Right atrium auricular region (tissue), 2 donors: ENCODE measurements around the gene KLK6. TPM values are rescaled to one million over a fixed set of nuclear protein-coding genes. Genes with fewer than 3 reads are reported as not detected.
"Not testable (repeated sequence)": the region's sequence is repeated elsewhere in the genome, so short reads cannot be mapped to it uniquely, and the experiment has no call there.

Experiments
- DNase-seq: peaks from one replicate; pipeline ENCODE4 v3.0.0-alpha.2; 2019; ENCODE audit warnings: low spot score
- H3K27ac ChIP-seq, 2 donors: fragments of 200-600 bp; sonication (generic); 1 replicate in 1 of 2; 2 replicates in 1 of 2; pipeline ENCODE4 v1.5.1; 2016 to 2019
- H3K27me3 ChIP-seq, 2 donors: fragments of 200-600 bp; sonication (generic); one replicate each; pipeline versions ENCODE4 v1.5.1 to v1.6.0; 2017 to 2019
- H3K36me3 ChIP-seq: fragments of 200-600 bp; sonication (generic); one replicate; pipeline ENCODE4 v1.5.1; 2016
- H3K4me1 ChIP-seq, 2 donors: fragments of 200-600 bp; sonication (generic); one replicate each; pipeline versions ENCODE4 v1.5.1 to v1.6.0; 2017 to 2019
- H3K4me3 ChIP-seq, 2 donors: fragments of 200-600 bp; sonication (generic); 1 replicate in 1 of 2; 2 replicates in 1 of 2; pipeline ENCODE4 v1.5.1; 2017 to 2019; ENCODE audit warnings: mild to moderate bottlenecking in 1 of 2, moderate library complexity in 1 of 2
- H3K9me3 ChIP-seq, 2 donors: fragments of 200-600 bp; sonication (generic); one replicate each; pipeline ENCODE4 v1.5.1; 2019
- total RNA-seq, 2 donors: library from RNA; depleted of rRNA; stranded (reverse); fragments of >200 nt; gene quantifications; one replicate each; pipeline ENCODE4 v1.1.0, GENCODE V29; 2016
- TF ChIP-seq, protein P1 (sequence below), 2 donors: fragments of 200-600 bp; sonication (generic); IDR thresholded peaks; one replicate each; pipeline ENCODE4 v1.5.1; 2019; ENCODE audit warnings: antibody characterized with exemption in 2 of 2

Gene KLK6
- total RNA-seq, 2 donors from 2014 or later, result not detected

DNA sequence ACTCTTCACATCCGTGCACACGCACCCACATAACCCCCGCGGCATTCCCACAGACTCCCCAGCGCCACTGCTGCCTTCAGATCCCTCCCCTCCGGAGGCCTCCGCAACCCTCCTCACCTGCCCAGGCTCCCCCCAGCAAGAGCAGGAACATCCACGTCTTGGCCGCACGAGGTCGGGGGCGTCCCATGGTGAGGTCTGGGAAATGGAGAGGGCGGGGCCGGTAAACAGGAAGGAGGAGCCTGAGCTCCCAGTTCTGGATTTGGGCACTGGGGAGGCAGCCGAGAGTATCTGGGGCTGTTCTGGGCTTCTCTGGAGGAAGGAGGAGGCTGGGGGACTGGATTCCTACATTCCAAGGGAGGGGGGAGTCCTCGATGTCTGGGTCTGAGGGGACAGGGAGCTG lies 31.6 kb upstream of the KLK6 start:
- H3K27ac ChIP-seq, result no peak overlapping the region
- H3K27me3 ChIP-seq, result peaks cover 0 to 11% of the 10 kb centered on the region in 2 donors
- DNase-seq, result no peak
- H3K36me3 ChIP-seq, result no peaks in the 10 kb centered on the region
- TF ChIP-seq, protein P1, sequence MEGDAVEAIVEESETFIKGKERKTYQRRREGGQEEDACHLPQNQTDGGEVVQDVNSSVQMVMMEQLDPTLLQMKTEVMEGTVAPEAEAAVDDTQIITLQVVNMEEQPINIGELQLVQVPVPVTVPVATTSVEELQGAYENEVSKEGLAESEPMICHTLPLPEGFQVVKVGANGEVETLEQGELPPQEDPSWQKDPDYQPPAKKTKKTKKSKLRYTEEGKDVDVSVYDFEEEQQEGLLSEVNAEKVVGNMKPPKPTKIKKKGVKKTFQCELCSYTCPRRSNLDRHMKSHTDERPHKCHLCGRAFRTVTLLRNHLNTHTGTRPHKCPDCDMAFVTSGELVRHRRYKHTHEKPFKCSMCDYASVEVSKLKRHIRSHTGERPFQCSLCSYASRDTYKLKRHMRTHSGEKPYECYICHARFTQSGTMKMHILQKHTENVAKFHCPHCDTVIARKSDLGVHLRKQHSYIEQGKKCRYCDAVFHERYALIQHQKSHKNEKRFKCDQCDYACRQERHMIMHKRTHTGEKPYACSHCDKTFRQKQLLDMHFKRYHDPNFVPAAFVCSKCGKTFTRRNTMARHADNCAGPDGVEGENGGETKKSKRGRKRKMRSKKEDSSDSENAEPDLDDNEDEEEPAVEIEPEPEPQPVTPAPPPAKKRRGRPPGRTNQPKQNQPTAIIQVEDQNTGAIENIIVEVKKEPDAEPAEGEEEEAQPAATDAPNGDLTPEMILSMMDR (IDR thresholded peaks at IDR 0.05), result no peak
- no peak overlapping the region for H3K4me3 ChIP-seq
- no peaks in the 10 kb centered on the region for H3K9me3 ChIP-seq
- no peaks in the 10 kb centered on the region for H3K4me1 ChIP-seq

DNA sequence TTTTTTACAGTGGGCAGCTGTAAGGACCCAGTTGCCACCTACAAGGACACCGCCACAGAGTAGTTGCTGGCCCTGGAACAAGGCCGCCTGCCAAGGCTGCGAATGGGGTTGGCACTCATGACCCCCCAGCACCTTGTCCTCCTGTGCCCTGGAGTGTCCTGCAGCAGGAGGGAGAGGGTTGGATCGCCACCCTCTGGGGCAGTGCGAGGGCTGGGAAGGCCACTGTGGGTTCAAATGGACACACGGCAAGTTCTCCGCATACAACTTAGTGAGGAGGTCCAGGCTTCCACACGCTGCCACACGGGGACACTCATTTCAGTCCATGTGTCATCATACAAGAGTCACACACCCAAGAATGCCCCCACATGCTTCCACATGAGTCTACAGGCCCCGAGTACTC lies 31.0 kb upstream of the KLK6 start:
- H3K36me3 ChIP-seq, result no peaks in the 10 kb centered on the region
- H3K27me3 ChIP-seq, result peaks cover 0 to 11% of the 10 kb centered on the region in 2 donors
- no peak for DNase-seq
- H3K4me1 ChIP-seq, result no peaks in the 10 kb centered on the region
- TF ChIP-seq, protein P1 (IDR thresholded peaks at IDR 0.05), result no peak
- no peak overlapping the region for H3K4me3 ChIP-seq
- no peak overlapping the region for H3K27ac ChIP-seq
- H3K9me3 ChIP-seq, result no peaks in the 10 kb centered on the region

DNA sequence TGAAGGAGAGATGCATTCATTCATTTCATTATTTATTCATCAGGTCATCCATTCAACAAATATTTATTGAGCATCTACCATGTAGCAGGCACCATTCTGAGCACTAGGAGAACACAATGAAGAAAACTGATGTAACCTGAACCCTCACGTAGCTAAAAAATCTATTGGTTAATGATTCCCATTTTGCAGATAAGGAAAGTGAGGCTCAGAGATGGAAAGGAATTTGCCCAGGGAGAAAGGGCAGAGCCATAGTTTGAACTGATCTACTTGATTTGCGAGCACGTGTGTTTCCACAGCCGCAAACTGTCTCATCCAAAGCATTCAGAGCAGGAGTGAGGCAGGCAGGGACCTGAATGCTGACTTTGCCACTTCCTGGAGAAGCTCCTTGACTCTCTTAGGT lies 29.3 kb upstream of the KLK6 start:
- Histone ChIP-seq H3K4me3 (no peak overlapping the region), H3K4me1 (no peaks in the 10 kb centered on the region), H3K36me3 (no peaks in the 10 kb centered on the region), H3K27ac (no peak overlapping the region), H3K27me3 (peaks cover 0 to 11% of the 10 kb centered on the region in 2 donors), H3K9me3 (no peaks in the 10 kb centered on the region)
- DNase-seq, result no peak
- TF ChIP-seq, protein P1 (IDR thresholded peaks at IDR 0.05), result no peak

DNA sequence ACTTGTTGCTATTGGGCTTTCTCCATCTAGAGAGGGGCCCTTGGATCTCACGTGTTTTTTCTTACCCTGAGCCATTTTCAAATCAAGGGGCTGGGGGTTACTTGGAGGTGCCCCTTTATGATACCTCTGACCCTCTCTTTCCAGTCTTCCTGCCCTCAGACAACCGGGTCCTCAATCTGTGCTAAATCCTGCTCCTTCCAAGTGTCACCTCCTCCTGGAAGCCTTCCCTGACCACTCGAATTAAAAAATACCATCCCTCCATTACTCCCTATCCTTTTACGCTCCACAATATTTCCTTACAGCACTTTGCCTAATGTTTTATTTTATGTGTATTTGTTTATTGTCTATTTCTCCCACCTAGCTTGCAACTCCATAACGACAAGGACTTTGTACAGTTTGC lies 28.7 kb upstream of the KLK6 start:
- H3K27me3 ChIP-seq, result peaks cover 0 to 11% of the 10 kb centered on the region in 2 donors

DNA sequence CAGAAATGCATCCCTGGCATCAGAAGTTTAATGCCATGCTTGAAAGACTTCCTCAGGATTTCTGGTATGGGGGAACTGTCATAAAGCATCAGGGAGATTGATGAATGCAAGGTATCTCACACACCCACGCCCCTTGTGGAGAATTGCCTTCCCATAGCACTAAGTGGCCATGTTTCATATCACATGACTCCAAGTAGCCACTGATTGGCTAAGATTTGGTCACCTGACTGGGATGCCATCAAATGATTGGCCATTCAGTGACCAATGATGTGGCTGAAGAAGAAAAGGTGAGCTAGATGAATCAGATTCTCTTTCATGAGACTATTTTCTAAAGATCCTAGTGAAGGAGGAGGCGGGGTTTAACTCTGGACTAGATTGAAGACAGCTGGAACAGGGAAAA lies 24.7 kb upstream of the KLK6 start:
- Histone ChIP-seq H3K27ac (no peak overlapping the region), H3K27me3 (no peaks in the 10 kb centered on the region), H3K4me1 (no peaks in the 10 kb centered on the region), H3K9me3 (no peaks in the 10 kb centered on the region), H3K4me3 (no peak overlapping the region), H3K36me3 (no peaks in the 10 kb centered on the region)
- TF ChIP-seq, protein P1 (IDR thresholded peaks at IDR 0.05), result no peak
- DNase-seq, result no peak

More for the DNA sequence above, 28.7 kb upstream of the KLK6 start:
- H3K36me3 ChIP-seq, result no peaks in the 10 kb centered on the region
- DNase-seq, result no peak
- H3K27ac ChIP-seq, result no peak overlapping the region
- H3K9me3 ChIP-seq, result no peaks in the 10 kb centered on the region
- no peaks in the 10 kb centered on the region for H3K4me1 ChIP-seq
- TF ChIP-seq, protein P1 (IDR thresholded peaks at IDR 0.05), result no peak
- no peak overlapping the region for H3K4me3 ChIP-seq

DNA sequence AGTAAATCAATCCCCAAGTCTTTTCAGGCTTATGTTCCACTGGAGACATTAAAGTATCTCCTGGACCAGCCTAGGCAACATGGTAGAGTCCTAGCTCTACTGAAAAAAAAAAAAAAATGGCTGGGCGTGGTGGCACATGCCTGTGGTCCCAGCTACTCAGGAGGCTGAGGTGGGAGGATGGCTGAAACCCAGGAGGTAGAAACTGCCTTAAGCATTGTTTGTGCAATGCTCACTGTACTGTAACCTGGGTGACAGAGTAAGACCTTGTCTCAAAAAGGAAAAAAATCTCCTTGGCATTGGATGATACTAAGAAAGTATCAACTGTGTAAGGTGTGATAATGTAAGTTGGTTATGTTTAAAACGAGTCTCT lies 23.3 kb upstream of the KLK6 start:
- Histone ChIP-seq H3K27ac (no peak overlapping the region), H3K4me1 (no peaks in the 10 kb centered on the region), H3K27me3 (no peaks in the 10 kb centered on the region), H3K36me3 (no peaks in the 10 kb centered on the region), H3K4me3 (no peak overlapping the region), H3K9me3 (no peaks in the 10 kb centered on the region)
- TF ChIP-seq, protein P1 (IDR thresholded peaks at IDR 0.05), result no peak
- DNase-seq, result no peak

DNA sequence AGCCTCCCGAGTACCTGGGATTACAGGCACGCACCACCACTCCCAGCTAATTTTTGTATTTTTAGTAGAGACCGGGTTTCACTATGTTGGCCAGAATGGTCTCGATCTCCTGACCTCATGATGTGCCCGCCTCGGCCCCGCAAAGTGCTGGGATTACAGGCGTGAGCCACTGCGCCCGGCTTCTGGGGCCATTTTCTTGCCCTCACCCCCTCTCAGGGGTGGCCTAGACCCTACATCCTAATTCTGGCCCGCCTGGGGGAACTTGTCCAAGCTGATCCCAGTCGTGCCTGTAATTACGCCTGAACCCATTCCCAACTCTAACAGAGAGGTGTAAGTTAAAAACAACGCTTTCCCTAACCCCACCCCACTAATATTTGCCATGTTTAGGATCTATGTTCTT lies 15.0 kb upstream of the KLK6 start:
- H3K4me1 ChIP-seq, H3K27ac ChIP-seq, H3K9me3 ChIP-seq, H3K36me3 ChIP-seq, H3K27me3 ChIP-seq, DNase-seq, H3K4me3 ChIP-seq: not testable (repeated sequence)
